Lower leg skin (tissue), 3 donors: Measurements from ENCODE around the gene TFAP2B.

Experiments
- POLR2A ChIP-seq, 2 donors: fragments of 450-650 bp; IDR thresholded peaks; one replicate each; pipeline ENCODE4 v1.6.1; 2016 to 2017; ENCODE audit warnings: antibody characterized with exemption in 2 of 2, mild to moderate bottlenecking in 1 of 2, moderate library complexity in 1 of 2
- TF ChIP-seq, protein P1 (sequence below), 3 donors: fragments of 450-650 bp; IDR thresholded peaks; one replicate each; pipeline ENCODE4 v1.5.1; 2016; ENCODE audit warnings: antibody characterized with exemption in 3 of 3, mild to moderate bottlenecking in 3 of 3, moderate library complexity in 2 of 3

DNA sequence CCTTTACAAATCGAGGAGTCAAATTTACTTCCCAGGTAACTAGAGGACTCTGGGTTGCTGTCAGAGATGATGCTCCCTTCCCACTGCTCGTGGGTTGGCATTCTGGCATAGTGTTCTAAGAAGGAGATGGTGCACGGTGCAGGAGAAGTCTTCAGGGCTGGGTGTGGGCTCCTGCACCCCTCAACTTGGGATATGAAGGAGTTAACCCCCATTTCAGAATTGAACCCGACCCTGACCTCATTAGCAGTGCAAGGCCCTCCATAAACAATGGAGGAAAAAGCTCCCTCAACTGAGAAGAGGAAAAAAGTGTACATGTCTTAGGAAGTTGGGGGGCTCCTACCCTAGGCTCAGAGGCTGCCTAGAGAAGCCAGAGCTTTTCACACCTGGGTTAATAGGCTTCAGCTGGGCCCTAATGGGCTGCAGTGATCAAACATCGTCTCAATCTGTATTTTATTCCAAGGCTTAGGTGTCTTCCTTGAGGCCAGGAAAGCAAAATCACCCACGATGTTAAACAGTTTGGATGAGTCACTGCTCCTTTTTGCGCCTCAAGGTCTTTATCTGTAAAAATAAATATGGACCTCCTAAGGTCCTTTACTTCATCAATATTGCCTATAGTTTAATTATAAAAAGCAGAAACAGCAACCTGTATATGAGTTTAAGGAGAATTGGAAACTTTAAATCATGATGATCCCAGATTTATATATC is 29.4 kb downstream of the TFAP2B start:
- TF ChIP-seq, protein P1, sequence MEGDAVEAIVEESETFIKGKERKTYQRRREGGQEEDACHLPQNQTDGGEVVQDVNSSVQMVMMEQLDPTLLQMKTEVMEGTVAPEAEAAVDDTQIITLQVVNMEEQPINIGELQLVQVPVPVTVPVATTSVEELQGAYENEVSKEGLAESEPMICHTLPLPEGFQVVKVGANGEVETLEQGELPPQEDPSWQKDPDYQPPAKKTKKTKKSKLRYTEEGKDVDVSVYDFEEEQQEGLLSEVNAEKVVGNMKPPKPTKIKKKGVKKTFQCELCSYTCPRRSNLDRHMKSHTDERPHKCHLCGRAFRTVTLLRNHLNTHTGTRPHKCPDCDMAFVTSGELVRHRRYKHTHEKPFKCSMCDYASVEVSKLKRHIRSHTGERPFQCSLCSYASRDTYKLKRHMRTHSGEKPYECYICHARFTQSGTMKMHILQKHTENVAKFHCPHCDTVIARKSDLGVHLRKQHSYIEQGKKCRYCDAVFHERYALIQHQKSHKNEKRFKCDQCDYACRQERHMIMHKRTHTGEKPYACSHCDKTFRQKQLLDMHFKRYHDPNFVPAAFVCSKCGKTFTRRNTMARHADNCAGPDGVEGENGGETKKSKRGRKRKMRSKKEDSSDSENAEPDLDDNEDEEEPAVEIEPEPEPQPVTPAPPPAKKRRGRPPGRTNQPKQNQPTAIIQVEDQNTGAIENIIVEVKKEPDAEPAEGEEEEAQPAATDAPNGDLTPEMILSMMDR (IDR thresholded peaks at IDR 0.05), result no peak
- no peak for TF ChIP-seq POLR2A (IDR thresholded peaks at IDR 0.05)
